NOMO-1 (cell line): ENCODE data around the gene GDI1.
A peak's percentile ranks its signal among the peaks of the same experiment; 100 is the strongest.
"Not testable (repeated sequence)": the region's sequence is repeated elsewhere in the genome, so short reads cannot be mapped to it uniquely, and the experiment has no call there.

Experiments used
- DNase-seq, 2 experiments: peaks; one replicate each; lab custom pipeline; 2025; ENCODE audit not compliant: unreplicated experiment in 2 of 2; lab: John Stamatoyannopoulos, UW

GDI1 gene

DNA sequence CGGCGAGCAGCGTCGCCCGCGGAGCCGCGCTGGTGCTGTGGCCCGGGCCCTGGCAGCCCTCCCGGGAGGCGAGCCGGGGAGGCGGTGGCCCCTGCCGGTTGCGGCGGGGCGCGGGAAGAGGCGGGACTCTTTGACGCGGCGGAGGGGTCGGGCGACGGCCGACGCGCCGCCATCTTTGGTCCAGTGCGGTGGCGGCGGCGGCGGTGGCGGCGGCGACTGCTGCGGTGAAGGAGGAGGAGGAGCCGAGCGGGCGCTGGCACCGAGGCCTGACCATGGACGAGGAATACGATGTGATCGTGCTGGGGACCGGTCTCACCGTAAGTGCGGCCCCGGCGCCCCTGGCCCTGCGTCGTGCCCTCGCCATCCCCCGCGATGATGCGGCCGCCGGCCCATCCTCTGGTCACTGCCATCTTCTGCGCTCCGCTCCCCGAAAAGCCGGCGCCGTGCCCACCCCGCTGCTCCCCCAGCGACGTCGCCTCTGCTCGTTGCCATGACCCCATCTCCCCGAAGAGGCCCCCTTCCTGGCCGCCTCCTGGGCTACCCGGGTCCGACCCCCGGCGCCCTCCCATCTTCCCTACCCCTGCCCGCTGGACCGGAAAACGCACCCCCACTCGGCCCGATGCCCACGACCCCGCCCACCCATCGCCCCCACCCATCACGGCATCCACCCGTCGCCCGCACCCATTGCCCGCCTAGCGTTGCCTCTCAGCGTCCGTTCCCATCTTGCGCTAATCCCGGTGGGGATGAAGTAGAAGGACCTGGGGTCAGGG, at the start of gene GDI1:
Gene GDI1 (plus strand): TSS at position 172 of the 770 bp plus-strand sequence. CDS start 101 bp downstream, at position 273.
- DNase-seq, result no peak

DNA sequence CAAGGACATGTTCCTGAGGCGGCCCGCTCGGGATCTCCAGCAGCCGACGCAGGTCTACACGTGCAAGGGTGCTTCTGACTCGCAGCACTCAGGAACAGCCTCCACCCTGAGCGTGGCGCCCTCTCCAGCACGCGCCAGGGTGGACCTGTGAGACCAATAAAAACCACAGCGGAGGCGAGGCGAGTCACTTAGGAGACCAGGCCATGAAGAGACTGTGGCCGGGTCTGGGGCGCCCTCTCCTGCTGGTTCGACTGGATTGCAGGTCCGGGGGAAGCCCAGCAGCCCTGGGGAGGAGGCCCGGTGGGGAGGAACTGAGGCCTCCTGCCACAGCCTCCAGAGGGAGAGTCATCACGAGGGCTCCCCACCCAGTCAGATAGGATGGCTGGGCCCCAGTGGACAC, 48.9 kb upstream of the GDI1 start:
- not testable (repeated sequence) for DNase-seq

DNA sequence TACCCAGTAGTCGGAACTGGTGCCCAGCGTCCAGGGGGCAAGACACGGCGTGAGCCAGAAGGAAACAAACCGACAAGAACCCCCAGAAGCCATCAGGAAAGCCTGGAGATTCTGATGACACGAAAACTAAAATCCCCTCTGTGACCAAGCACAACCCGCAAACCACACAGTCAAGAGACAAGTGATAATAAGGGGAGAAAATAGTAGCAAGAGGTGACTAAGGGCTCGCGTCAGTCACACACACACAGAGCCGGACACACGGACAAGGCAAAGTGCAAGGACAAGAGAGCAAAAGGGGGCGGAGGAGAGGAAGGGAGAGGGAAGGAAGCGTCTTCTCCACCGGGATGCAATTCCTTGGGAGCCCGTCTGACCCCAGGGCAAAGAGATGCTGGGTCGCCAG, 48.3 kb upstream of the GDI1 start:
- not testable (repeated sequence) for DNase-seq

DNA sequence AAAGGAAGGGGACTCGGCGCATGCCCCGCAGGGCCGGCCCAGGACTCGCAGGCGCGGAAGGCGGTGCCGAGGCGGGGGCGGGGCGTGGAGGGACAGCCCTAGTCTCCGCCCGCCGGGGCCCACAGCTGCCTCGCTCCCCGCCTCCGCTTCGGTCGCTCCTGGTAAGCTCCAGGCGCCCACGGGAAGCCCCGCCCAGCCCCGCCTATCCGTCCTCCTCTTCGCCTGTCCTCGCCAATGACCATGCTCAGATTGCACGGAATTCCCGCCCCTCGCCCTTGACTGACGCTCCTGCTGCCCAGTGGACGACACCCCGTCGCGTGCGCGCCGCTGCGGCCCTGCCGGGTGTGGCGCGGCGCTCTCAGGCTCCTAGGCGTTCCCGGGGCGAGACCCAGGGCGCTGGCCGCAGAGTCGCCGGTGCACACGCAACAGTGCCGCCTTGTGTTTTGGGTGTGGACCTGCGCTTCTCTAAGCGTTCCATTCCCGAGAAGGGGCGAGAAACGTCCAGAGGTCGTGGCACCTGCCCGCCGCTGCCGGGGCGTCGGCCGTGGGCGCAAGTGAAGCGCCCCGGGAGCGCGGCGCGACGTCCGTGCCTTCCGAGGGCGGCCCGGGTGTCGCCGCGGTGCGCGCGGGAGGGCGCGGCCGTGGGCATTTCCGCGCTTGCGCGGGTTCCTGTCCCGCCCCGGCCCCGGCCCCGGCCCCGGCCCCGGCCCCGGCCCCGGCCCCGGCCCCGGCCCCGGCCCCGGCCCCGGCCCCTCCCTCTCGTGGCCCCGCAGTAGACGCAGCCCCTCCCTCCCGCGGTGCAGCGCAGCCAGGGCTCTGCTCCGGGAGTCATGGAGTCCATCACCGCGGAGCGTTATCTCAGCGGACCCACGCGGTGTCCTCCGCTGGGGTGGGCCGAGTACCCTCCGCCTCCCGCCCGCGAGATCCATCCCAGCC, 46.9 kb upstream of the GDI1 start:
- not testable (repeated sequence) for DNase-seq

DNA sequence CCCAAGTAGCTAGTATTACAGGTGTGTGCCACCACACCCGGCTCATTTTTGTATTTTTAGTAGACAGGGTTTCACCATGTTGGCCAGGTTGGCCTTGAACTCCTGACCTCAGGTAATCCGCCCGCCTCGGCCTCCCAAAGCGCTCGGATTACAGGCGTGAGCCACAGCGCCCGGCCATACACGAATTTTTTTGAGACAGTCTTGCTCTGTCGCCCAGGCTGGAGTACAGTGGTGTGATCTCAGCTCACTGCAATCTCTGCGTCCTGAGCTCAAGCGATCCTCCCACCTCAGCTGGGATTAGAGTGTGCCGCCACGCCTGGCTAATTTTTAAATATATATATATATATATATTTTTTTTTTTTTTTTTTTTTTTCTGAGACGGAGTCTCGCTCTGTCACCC, 40.6 kb upstream of the GDI1 start:
- not testable (repeated sequence) for DNase-seq

DNA sequence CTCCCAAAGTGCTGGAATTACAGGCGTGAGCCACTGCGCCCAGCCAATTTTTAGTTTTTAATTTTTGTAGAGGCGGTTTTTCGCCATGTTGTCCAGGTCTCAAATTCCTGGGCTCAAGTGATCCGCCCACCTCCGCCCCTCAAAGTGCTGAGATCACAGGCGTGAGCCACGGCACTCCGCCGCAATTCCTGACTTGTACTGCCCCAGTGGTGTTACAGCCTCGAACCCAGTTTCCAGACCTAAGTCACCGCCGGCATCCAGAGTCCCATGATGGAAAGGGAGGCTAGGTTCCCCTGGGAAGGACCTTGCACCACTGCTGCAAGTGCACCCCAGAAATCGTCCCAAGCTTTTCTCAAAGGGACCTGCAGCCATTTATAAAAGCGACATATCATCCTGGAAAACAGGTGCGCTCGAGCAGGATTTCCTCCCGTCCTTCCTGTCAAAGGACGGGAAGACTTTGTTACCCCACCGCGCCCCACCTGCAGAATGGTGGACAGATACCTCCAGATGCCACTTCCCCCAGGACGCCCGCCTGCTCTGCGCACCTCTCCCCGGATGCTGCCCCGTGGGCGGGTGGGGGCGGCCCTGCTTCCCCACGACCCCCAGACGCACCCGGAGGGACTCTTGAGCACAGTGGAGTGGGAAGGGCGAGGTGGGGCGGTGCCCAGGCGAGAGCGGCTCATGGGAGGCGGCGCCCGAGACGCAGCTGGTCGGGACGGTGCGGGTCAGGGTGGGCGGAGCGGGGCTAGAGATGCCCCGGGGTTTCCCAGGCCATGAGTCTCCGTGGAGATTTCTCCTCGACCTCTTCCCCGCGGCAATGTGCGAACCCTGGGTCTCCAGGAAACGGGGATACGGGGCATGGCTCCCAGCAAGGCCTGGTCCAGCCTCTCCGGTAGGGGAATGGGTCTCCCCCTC, 39.7 kb upstream of the GDI1 start:
- DNase-seq, result peak; percentile 40 to 41

DNA sequence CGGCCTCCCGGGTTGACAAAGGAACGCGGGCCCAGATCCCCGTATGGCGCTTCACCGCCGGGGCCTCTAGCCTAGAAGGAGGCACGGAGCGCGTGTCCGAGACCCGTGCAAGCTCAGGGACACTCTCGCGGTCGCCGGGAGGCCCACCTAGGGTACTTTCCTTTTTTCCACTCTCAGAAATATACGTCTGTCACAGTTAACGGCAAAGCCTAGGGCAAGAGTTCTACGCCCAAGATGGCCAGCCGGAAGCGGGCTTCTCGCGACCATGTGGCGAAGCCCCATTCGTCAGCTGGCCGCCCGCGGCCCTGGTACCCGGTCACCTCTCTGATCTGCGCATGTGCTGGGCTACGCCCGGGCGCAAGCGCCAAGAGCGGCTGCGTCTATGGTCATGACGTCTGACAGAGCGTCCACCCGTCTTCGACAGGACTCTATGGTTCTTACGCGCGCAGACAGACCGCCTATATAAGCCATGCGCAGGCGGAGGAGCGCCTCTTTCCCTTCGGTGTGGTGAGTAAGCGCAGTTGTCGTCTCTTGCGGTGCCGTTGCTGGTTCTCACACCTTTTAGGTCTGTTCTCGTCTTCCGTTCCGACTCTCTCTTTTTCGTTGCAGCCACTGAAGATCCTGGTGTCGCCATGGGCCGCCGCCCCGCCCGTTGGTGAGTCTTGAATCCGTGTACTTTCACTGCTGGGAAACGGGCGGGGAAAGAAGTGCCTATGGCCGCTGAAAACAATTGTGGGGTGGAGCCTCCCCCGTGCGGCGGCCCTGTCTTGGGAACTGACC, 38.9 kb upstream of the GDI1 start, which contains the start of gene RPL10:
Gene RPL10 (plus strand): TSS at position 490 of the 780 bp plus-strand sequence. CDS start 143 bp downstream, at position 633.
- DNase-seq, result peak; percentile 88 to 96

DNA sequence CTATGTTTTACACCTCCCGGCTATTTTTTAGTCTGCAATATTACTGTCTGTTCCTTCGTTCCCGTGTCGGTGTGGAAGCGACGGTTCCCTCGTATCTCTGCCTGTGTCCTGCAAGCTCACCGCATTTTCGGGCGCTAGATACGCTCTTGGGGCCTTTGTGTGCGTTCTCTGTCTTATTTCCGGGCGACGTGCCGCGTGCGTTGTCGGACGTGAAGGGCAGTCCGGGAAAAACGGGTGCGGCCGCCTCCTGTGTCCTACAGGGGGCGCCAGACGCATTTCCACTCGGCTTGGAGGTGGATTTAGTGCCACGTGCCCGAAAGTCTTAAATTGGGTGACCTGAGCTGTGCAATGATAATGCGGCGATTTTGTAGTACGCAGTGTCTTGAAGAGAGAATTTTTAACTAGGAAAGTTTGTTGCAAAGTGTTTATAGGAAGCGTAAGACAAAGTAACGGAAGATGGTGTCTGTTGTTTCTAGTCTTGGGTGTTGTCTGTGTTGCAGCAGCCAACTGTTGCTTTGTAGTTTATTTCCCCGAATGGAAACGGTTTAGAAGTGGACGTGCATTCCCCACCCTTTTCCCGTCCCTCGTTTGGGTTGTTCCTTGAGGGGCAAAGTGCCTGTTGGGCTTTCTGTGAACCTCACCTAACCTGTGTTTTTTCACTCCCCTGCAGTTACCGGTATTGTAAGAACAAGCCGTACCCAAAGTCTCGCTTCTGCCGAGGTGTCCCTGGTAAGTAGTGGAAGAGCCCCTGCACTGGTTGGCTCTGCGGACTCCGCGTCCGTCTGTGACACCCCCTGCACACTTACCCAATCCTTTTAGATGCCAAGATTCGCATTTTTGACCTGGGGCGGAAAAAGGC, 38.1 kb upstream of the GDI1 start:
- DNase-seq, result peak; percentile 65 to 71

DNA sequence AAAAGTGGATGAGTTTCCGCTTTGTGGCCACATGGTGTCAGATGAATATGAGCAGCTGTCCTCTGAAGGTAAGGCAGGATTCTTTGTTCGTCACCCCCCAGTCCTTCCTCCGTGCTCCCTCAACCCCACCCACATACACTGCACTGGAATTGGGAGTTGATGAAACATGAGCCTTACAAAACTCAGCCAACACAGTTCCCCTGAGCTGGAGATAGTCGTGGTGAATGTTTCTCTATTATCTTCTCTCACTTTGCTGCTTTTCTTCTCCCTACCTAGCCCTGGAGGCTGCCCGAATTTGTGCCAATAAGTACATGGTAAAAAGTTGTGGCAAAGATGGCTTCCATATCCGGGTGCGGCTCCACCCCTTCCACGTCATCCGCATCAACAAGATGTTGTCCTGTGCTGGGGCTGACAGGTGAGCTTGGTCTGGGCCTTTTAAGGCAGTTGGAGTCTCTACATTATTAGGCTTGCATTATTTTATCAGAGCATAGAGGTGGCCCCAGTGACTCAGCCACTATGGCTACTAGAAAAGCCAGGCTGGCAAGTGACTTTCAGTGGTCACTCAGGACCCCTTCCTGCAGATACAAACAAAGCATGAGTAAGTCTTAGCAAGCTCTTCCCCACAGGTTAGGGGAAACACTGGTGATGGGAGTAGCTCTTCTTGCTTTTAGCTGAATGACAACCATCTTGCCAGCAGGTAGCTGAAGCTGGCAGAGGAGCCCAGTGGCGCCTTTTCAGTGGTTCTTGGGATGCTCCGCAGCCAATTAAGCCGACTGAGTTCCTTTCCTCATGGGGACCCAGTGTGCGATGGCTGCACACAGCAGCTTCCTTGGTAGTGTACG, 37.2 kb upstream of the GDI1 start:
- no peak for DNase-seq

DNA sequence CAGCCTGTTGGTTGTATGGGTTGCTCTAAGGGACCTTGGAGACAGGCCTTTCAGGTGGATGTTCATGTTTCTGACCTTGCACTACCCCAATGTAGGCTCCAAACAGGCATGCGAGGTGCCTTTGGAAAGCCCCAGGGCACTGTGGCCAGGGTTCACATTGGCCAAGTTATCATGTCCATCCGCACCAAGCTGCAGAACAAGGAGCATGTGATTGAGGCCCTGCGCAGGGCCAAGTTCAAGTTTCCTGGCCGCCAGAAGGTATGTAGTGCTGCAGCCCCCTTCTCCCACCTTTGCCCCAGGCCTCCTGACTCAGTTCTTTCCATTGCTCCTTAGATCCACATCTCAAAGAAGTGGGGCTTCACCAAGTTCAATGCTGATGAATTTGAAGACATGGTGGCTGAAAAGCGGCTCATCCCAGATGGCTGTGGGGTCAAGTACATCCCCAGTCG, 36.6 kb upstream of the GDI1 start:
- not testable (repeated sequence) for DNase-seq

DNA sequence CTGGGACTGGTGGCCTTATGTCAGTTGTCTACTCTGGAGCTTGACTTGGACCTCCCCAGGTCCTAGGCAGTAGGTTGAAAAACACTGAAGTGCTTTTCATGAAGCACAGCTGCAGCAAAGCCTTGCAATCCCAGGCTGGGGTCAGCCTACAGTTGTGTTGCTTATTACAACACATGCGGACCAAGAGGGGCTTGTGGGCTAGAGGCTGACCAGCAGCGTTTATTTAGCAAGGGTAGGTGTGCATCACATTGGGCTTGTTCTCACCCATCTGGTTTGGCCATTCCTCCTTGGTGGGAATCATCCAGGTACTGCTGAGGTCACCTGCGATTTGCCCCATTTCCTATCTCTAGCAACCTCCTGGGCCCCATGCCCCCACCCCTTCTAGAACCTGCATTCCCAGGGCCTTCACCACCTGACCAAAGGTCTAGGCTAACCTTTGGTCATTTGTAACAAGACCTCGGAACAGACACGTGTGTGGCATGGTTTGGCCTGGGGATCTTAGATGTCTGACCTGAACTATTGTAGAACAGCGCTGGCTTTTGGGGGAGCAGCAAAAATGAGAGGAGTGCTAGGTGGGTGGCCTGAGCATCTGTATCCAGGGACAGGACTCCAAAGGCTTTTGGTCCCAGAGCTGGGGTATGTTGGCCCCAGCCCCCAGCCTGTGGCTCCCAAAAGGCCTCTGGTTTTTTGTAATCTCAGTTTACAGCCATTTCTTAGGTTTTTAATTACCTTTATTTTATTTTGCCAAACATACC, 35.7 kb upstream of the GDI1 start:
- DNase-seq, result no peak

DNA sequence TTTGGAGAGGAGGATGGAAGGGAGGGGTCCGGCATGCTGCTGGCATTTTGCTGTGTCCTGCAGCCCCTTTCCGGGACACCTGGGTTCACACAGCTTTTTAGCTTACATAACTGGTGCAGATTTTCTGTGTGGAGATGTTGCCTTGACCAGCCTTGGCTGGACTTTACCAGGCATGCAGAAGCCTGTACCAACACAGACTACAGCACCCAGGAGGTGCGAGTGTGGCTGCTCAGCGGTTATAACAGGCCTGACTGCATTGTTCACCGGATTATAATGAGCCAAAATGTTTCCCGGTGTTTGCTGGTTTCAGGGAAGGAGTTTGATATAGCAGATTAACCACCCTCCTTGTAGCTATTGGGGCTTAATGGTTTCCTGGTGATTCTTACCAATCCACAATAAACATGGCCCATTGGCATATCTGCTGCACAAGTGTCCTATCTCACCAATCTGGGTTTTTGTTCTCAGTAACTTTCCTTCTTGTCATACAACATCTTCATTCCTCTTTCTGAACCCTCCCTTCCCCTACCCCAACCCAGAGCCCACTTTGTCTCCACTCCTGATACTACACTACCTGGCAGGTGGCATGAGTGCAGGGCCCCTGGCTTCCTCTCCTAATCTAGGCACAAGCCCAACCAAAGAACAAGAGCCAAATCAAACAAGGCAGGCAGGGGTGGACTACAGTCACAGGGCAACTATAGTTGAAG, 34.9 kb upstream of the GDI1 start:
- DNase-seq, result no peak

DNA sequence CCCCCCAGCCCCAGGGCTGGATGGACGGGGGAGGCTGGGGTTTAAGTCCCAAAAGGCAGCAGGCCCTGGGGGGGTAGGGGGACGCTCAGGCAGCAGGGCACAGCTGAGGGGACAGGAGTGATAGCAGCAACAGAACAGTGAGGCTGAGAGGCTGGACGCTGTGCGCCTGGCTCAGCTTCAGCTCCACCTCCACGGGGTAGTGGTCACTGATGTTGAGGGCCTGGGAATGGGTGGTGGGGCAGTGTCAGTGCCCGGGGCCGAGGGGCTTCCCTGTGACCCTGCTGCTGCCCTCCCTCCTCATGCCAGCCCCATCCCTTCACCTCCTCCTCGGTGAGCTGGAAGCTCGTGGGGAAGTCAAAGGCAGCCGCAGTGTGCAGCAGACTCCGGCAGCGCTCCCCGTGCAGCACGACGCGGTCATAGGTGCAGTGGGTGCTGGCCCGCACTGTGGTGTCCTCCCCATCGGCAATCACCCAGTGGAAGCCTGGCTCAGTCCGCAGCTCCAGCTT, 34.3 kb upstream of the GDI1 start:
- no peak for DNase-seq

DNA sequence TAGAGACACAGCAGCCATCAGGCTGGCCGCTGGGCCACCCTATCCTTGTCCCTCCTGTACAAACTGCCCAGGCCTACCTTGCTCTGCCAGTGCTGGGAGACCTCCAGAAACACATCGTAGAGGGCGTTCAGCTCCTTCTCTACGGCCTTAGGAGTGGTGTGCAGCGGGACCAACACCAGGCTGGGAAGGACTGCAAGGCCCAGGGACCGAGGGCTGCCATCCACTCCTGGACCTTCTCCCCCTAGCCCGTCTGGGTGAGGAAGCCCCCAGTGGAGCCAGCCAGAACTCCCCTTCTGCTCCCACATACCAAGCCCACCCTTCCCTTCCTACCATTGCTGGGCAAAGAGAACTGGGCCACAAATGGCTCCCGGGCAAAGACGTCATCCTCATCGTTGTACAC, 33.8 kb upstream of the GDI1 start:
- no peak for DNase-seq

DNA sequence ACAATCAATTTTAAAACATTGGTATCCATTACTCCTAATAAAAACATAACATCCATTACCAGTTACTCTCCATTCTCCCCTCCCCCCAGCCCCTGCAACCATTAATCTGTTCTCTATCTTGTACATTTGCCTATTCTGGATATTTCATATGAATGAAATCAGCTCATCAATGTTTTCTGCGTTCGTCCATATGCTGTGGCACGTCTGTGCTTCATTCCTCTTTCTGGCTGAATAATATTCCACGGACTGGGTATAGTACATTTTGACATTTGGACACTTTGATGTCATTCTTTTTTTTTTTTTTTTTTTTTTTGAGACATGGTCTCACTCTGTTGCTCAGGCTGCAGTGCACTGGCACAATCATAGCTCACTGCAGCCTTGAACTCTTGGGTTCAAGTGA, 33.1 kb upstream of the GDI1 start:
- DNase-seq, result no peak

DNA sequence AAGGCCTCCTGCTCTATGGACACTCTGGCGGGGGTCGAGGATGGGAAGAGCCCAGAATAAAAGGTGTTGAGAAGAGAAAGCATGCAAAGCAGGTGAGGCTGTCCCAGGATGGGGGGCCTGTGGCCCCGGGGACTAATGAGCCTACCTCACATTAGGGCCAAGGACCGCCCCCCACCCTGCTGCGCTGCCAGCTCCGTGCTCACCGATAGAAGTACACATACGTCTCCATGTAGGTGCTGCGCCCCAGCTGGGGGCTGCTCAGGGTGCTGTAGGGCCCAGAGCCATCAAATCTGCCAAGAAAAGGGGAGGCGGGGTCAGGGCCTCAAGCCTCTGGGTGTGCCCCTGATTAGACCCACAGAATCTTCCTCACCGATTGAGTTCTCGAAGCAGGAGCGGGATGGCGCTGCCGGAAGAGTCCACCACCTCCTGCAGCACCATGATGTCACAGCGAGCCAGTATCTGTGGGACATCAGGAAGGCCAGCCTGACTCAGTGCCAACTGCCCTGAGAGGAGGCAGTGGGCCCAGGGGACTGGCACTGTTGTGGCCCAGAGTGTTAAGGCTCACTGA, 32.2 kb upstream of the GDI1 start:
- DNase-seq, result no peak
